ENCODE measurements around the gene MED23. TPM values are rescaled to one million over a fixed set of nuclear protein-coding genes. Genes with fewer than 3 reads are reported as not detected.

The MED23 gene
- total RNA-seq, 2 experiments from 2014 or later = 30.2 to 34.2 TPM

- H3K9me3 ChIP-seq (ENCODE audit: low read length) = no peaks in the 10 kb centered on the region
- H3K36me3 ChIP-seq (ENCODE audit: insufficient read depth, low read length) = no peaks in the 10 kb centered on the region
- intact Hi-C loops (cut with micrococcal nuclease; ENCODE audit: unreplicated experiment) = no loop called here
- no peaks in the 10 kb centered on the region for H3K4me1 ChIP-seq (ENCODE audit: insufficient read depth, low read length, poor library complexity, severe bottlenecking)
- POLR2A ChIA-PET = interaction anchor here (0.7 to 3.8 kb wide), 4 partner anchors 8 to 669 kb away, joined by 3 to 15 read pairs (median 4); no protein-coding TSS in a partner anchor
- H3K9me2 ChIP-seq (ENCODE audit: insufficient read depth, low read length) = no peaks in the 10 kb centered on the region
- no peak overlapping the region for H3K4me3 ChIP-seq (ENCODE audit: low read depth, low read length, poor library complexity, severe bottlenecking)
- H3K79me2 ChIP-seq (ENCODE audit: insufficient read depth, low read depth, low read length) = no peaks in the 10 kb centered on the region
- H3K27ac ChIP-seq (ENCODE audit: low read depth, low read length, poor library complexity, severe bottlenecking) = no peak overlapping the region
- H3K4me2 ChIP-seq (ENCODE audit: low read length) = no peak overlapping the region
- CTCF ChIA-PET (ENCODE audit: unreplicated experiment) = no interaction called here
- no TSS peak for BruUV-seq (replicated peaks)
- no peak overlapping the region for H2AFZ ChIP-seq (ENCODE audit: low read length)
- TF ChIP-seq CTCF (conservative IDR thresholded peaks at IDR 0.05; ENCODE audit: low read length) = no peak
- no peak for TF ChIP-seq EZH2phosphoT487 (IDR thresholded peaks at IDR 0.05; ENCODE audit: borderline replicate concordance, low read depth, low read length)
- no peak for DNase-seq (ENCODE audit: low spot score)
- no peaks in the 10 kb centered on the region for H4K20me1 ChIP-seq (ENCODE audit: insufficient read depth, low read length)
These were observed 30.2 kb upstream of the MED23 start for GRCh38 chr6:131658287-131658686.

GRCh38 chr6:131657630-131658111, 29.6 kb upstream of the MED23 start:
- H4K20me1 ChIP-seq (ENCODE audit: insufficient read depth, low read length) = no peaks in the 10 kb centered on the region
- H3K9me2 ChIP-seq (ENCODE audit: insufficient read depth, low read length) = no peaks in the 10 kb centered on the region
- no peak overlapping the region for H3K27ac ChIP-seq (ENCODE audit: low read depth, low read length, poor library complexity, severe bottlenecking)
- no peaks in the 10 kb centered on the region for H3K79me2 ChIP-seq (ENCODE audit: insufficient read depth, low read depth, low read length)
- POLR2A ChIA-PET = interaction anchor here (0.7 to 3.8 kb wide), 3 partner anchors 9 to 30 kb away, joined by 3 to 15 read pairs (median 4); no protein-coding TSS in a partner anchor
- TF ChIP-seq CTCF (conservative IDR thresholded peaks at IDR 0.05; ENCODE audit: low read length) (no peak), EZH2phosphoT487 (IDR thresholded peaks at IDR 0.05; ENCODE audit: borderline replicate concordance, low read depth, low read length) (no peak)
- no peak overlapping the region for H3K4me3 ChIP-seq (ENCODE audit: low read depth, low read length, poor library complexity, severe bottlenecking)
- no peak overlapping the region for H2AFZ ChIP-seq (ENCODE audit: low read length)
- no peaks in the 10 kb centered on the region for H3K4me1 ChIP-seq (ENCODE audit: insufficient read depth, low read length, poor library complexity, severe bottlenecking)
- H3K9me3 ChIP-seq (ENCODE audit: low read length) = no peaks in the 10 kb centered on the region
- BruUV-seq (replicated peaks) = no TSS peak
- DNase-seq (ENCODE audit: low spot score) = no peak
- intact Hi-C loops (cut with micrococcal nuclease; ENCODE audit: unreplicated experiment) = no loop called here
- H3K36me3 ChIP-seq (ENCODE audit: insufficient read depth, low read length) = no peaks in the 10 kb centered on the region
- H3K4me2 ChIP-seq (ENCODE audit: low read length) = no peak overlapping the region
- CTCF ChIA-PET (ENCODE audit: unreplicated experiment) = no interaction called here

GRCh38 chr6:131657222-131657621, 29.2 kb upstream of the MED23 start:
- no peaks in the 10 kb centered on the region for H4K20me1 ChIP-seq (ENCODE audit: insufficient read depth, low read length)
- intact Hi-C loops (cut with micrococcal nuclease; ENCODE audit: unreplicated experiment) = no loop called here
- DNase-seq (ENCODE audit: low spot score) = no peak

More at GRCh38 chr6:131657222-131657621, 29.2 kb upstream of the MED23 start:
- ChIA-PET CTCF (ENCODE audit: unreplicated experiment) (no interaction called here), POLR2A (interaction anchor here (0.7 to 3.8 kb wide), 3 partner anchors 14 to 1654 kb away, joined by 3 to 15 read pairs (median 3); no protein-coding TSS in a partner anchor)
- H3K4me3 ChIP-seq (ENCODE audit: low read depth, low read length, poor library complexity, severe bottlenecking) = no peak overlapping the region
- no TSS peak for BruUV-seq (replicated peaks)
- H3K9me3 ChIP-seq (ENCODE audit: low read length) = no peaks in the 10 kb centered on the region
- no peaks in the 10 kb centered on the region for H3K9me2 ChIP-seq (ENCODE audit: insufficient read depth, low read length)
- TF ChIP-seq CTCF (conservative IDR thresholded peaks at IDR 0.05; ENCODE audit: low read length) (no peak), EZH2phosphoT487 (IDR thresholded peaks at IDR 0.05; ENCODE audit: borderline replicate concordance, low read depth, low read length) (no peak)
- H3K4me2 ChIP-seq (ENCODE audit: low read length) = no peak overlapping the region
- H3K79me2 ChIP-seq (ENCODE audit: insufficient read depth, low read depth, low read length) = no peaks in the 10 kb centered on the region
- no peaks in the 10 kb centered on the region for H3K4me1 ChIP-seq (ENCODE audit: insufficient read depth, low read length, poor library complexity, severe bottlenecking)
- H2AFZ ChIP-seq (ENCODE audit: low read length) = no peak overlapping the region
- no peaks in the 10 kb centered on the region for H3K36me3 ChIP-seq (ENCODE audit: insufficient read depth, low read length)
- H3K27ac ChIP-seq (ENCODE audit: low read depth, low read length, poor library complexity, severe bottlenecking) = no peak overlapping the region
